ENCODE measurements around the gene CENPVL1. TPM values are rescaled to one million over a fixed set of nuclear protein-coding genes. Genes with fewer than 3 reads are reported as not detected.
"Not testable (repeated sequence)": the region's sequence is repeated elsewhere in the genome, so short reads cannot be mapped to it uniquely, and the experiment has no call there.

The CENPVL1 gene
- polyA plus RNA-seq: not detected in 3 replicates
- polyA plus RNA-seq (2011; ENCODE audit: low read depth): not detected
- not detected in 2 replicates for polyA plus RNA-seq (2011; cell fraction: cytosol; rRNA removed)
- polyA plus RNA-seq (2011; cell fraction: nucleus; rRNA removed): not detected in 2 replicates
- polyA plus RNA-seq (2012; ENCODE audit: low replicate concordance): not detected in 2 replicates
- polyA minus RNA-seq: not detected in 3 replicates
- polyA minus RNA-seq (2011; cell fraction: cytosol; rRNA and poly(A)+ RNA removed): not detected
- not detected in 2 replicates for polyA minus RNA-seq (2011; cell fraction: nucleus; rRNA and poly(A)+ RNA removed)

GRCh38 chrX:51710277-51711164 lies at the start of gene CENPVL1:
CENPVL1 (plus strand) TSS chrX:51710512; CDS start chrX:51710512, 0 bp downstream.
- H3K27me3 ChIP-seq (ENCODE audit: control insufficient read depth, extremely low read depth, insufficient read depth, low read length); H3K9me3 ChIP-seq (ENCODE audit: control insufficient read depth, low read depth, low read length); H3K4me1 ChIP-seq (ENCODE audit: control insufficient read depth, extremely low read depth, insufficient read depth, low read length); H3K4me3 ChIP-seq (ENCODE audit: control insufficient read depth in 2 of 3, extremely low read depth in 1 of 3, insufficient read depth in 2 of 3, low read depth in 1 of 3, low read length in 3 of 3); H3K9ac ChIP-seq (ENCODE audit: control insufficient read depth, extremely low read depth, insufficient read depth, low read length); H3K4me2 ChIP-seq (ENCODE audit: control insufficient read depth, extremely low read depth, insufficient read depth, low read depth, low read length); H3K79me2 ChIP-seq (ENCODE audit: control insufficient read depth, insufficient read depth, low read length); DNase-seq (ENCODE audit: low read depth, low spot score); H3K27ac ChIP-seq (ENCODE audit: control insufficient read depth, insufficient read depth, low read length); H3K36me3 ChIP-seq (ENCODE audit: control insufficient read depth in 2 of 2, extremely low read depth in 1 of 2, insufficient read depth in 2 of 2, low read length in 2 of 2); H4K20me1 ChIP-seq (ENCODE audit: control insufficient read depth, extremely low read depth, insufficient read depth, low read length); dilution Hi-C loops (cut with MboI; ENCODE audit: extremely low pct_ligation_motif_present, low sequenced_read_pairs); FAIRE-seq; H2AFZ ChIP-seq (ENCODE audit: control insufficient read depth, low read length); H3K9me1 ChIP-seq (ENCODE audit: control insufficient read depth, extremely low read depth, insufficient read depth, low read length): not testable (repeated sequence)

- H3K4me3 ChIP-seq (ENCODE audit: control insufficient read depth in 2 of 3, extremely low read depth in 1 of 3, insufficient read depth in 2 of 3, low read depth in 1 of 3, low read length in 3 of 3): no peak overlapping the region
- DNase-seq (ENCODE audit: low read depth, low spot score): no peak
- no peaks in the 10 kb centered on the region for H3K27me3 ChIP-seq (ENCODE audit: control insufficient read depth, extremely low read depth, insufficient read depth, low read length)
- no peaks in the 10 kb centered on the region for H4K20me1 ChIP-seq (ENCODE audit: control insufficient read depth, extremely low read depth, insufficient read depth, low read length)
- H3K4me1 ChIP-seq (ENCODE audit: control insufficient read depth, extremely low read depth, insufficient read depth, low read length): no peaks in the 10 kb centered on the region
- no peaks in the 10 kb centered on the region for H3K36me3 ChIP-seq (ENCODE audit: control insufficient read depth in 2 of 2, extremely low read depth in 1 of 2, insufficient read depth in 2 of 2, low read length in 2 of 2)
- FAIRE-seq: no peak
- H3K9me3 ChIP-seq (ENCODE audit: control insufficient read depth, low read depth, low read length): no peaks in the 10 kb centered on the region
- H3K27ac ChIP-seq (ENCODE audit: control insufficient read depth, insufficient read depth, low read length): no peak overlapping the region
- dilution Hi-C loops (cut with MboI; ENCODE audit: extremely low pct_ligation_motif_present, low sequenced_read_pairs): no loop called here
- H2AFZ ChIP-seq (ENCODE audit: control insufficient read depth, low read length): no peak overlapping the region
- TF ChIP-seq EZH2 (IDR thresholded peaks at IDR 0.05; ENCODE audit: low read length): no peak
- no peak for TF ChIP-seq CTCF (optimal IDR thresholded peaks at IDR 0.05 in 1 of 3, IDR thresholded peaks at IDR 0.05 in 1 of 3, conservative IDR thresholded peaks at IDR 0.05 in 1 of 3; ENCODE audit: extremely low read depth in 1 of 3, insufficient read depth in 2 of 3, low read length in 3 of 3)
- no peak overlapping the region for H3K9ac ChIP-seq (ENCODE audit: control insufficient read depth, extremely low read depth, insufficient read depth, low read length)
- no peak overlapping the region for H3K4me2 ChIP-seq (ENCODE audit: control insufficient read depth, extremely low read depth, insufficient read depth, low read depth, low read length)
- H3K79me2 ChIP-seq (ENCODE audit: control insufficient read depth, insufficient read depth, low read length): no peaks in the 10 kb centered on the region
- H3K9me1 ChIP-seq (ENCODE audit: control insufficient read depth, extremely low read depth, insufficient read depth, low read length): no peaks in the 10 kb centered on the region
Measured at GRCh38 chrX:51665981-51666380, 44.3 kb upstream of the CENPVL1 start.

GRCh38 chrX:51679689-51680433 lies 30.5 kb upstream of the CENPVL1 start:
- H3K9me3 ChIP-seq (ENCODE audit: control insufficient read depth, low read depth, low read length); DNase-seq (ENCODE audit: low read depth, low spot score); H4K20me1 ChIP-seq (ENCODE audit: control insufficient read depth, extremely low read depth, insufficient read depth, low read length); dilution Hi-C loops (cut with MboI; ENCODE audit: extremely low pct_ligation_motif_present, low sequenced_read_pairs); H3K79me2 ChIP-seq (ENCODE audit: control insufficient read depth, insufficient read depth, low read length); FAIRE-seq; H3K4me2 ChIP-seq (ENCODE audit: control insufficient read depth, extremely low read depth, insufficient read depth, low read depth, low read length); H3K27ac ChIP-seq (ENCODE audit: control insufficient read depth, insufficient read depth, low read length); H3K36me3 ChIP-seq (ENCODE audit: control insufficient read depth in 2 of 2, extremely low read depth in 1 of 2, insufficient read depth in 2 of 2, low read length in 2 of 2); H3K27me3 ChIP-seq (ENCODE audit: control insufficient read depth, extremely low read depth, insufficient read depth, low read length); H3K9ac ChIP-seq (ENCODE audit: control insufficient read depth, extremely low read depth, insufficient read depth, low read length); H2AFZ ChIP-seq (ENCODE audit: control insufficient read depth, low read length); H3K4me1 ChIP-seq (ENCODE audit: control insufficient read depth, extremely low read depth, insufficient read depth, low read length); H3K9me1 ChIP-seq (ENCODE audit: control insufficient read depth, extremely low read depth, insufficient read depth, low read length); H3K4me3 ChIP-seq (ENCODE audit: control insufficient read depth in 2 of 3, extremely low read depth in 1 of 3, insufficient read depth in 2 of 3, low read depth in 1 of 3, low read length in 3 of 3): not testable (repeated sequence)

Measured in keratinocyte (primary cell).